Endothelial cell of umbilical vein (primary cell): Measurements from ENCODE around the gene TSPAN9. TPM values are rescaled to one million over a fixed set of nuclear protein-coding genes. Genes with fewer than 3 reads are reported as not detected.

Experiments used
- BruUV-seq: library from RNA; stranded (reverse); fragments of 400-500 nt; replicated peaks from 2 replicates; lab custom pipeline; 2021; lab: Mats Ljungman, UMichigan
- CTCF ChIA-PET: fragments of 300-600, 350-600 bp; sonication (Branson Sonifier 250); formaldehyde crosslinking; loops from one replicate; lab custom pipeline; 2021; ENCODE audit warnings: antibody characterized with exemption, inconsistent platforms; lab: Charles Lee
- POLR2A ChIA-PET: fragments of 300-600, 350-600 bp; sonication (Branson Sonifier 250); formaldehyde crosslinking; loops from one replicate; lab custom pipeline; 2021; ENCODE audit warnings: antibody characterized with exemption, inconsistent platforms; lab: Charles Lee
- DNase-seq: peaks from one replicate; pipeline ENCODE4 v3.0.0-alpha.2; 2011; ENCODE audit warnings: low read depth, low spot score
- FAIRE-seq: peaks from 2 replicates; lab custom pipeline; 2011; peaks lifted over from hg19 to GRCh38; lab: Jason Lieb, UNC
- H2AFZ ChIP-seq: 2 replicates; pipeline ENCODE4 v1.6.0; 2012; ENCODE audit warnings: low read depth, low read length, control low read depth, inconsistent platforms
- H3K27ac ChIP-seq: 2 replicates; pipeline ENCODE4 v1.5.1; 2011; ENCODE audit warnings: low read depth, mild to moderate bottlenecking, control low read depth, low read length, moderate library complexity; ENCODE audit not compliant: insufficient read depth
- H3K27me3 ChIP-seq, 2 experiments: 2 replicates each; pipeline versions ENCODE4 v1.6.0 to v1.6.1; 2011; ENCODE audit warnings: low read length in 2 of 2, mixed read lengths in 1 of 2; ENCODE audit not compliant: control insufficient read depth in 2 of 2, insufficient read depth in 2 of 2
- H3K36me3 ChIP-seq, 2 experiments: 2 replicates in 1 of 2; 3 replicates in 1 of 2; pipeline ENCODE4 v1.5.1; 2011; ENCODE audit warnings: low read length in 2 of 2, mild to moderate bottlenecking in 1 of 2, moderate library complexity in 1 of 2; ENCODE audit not compliant: control insufficient read depth in 2 of 2, insufficient read depth in 2 of 2; ENCODE audit errors: extremely low read depth in 1 of 2
- H3K4me1 ChIP-seq: 3 replicates; pipeline ENCODE4 v1.5.1; 2011; ENCODE audit warnings: mild to moderate bottlenecking, low read length; ENCODE audit not compliant: control insufficient read depth, insufficient read depth; ENCODE audit errors: extremely low read depth
- H3K4me2 ChIP-seq: 2 replicates; pipeline ENCODE4 v1.6.1; 2011; ENCODE audit warnings: low read length, control low read depth, mixed read lengths; ENCODE audit not compliant: insufficient read depth
- H3K4me3 ChIP-seq, 3 experiments: fragments of 200-600 bp in 1 of 3; sonication (generic), shearing (Covaris generic) in 1 of 3; replicated peaks in 1 of 3; 2 replicates each; pipeline ENCODE4 v1.5.1; 2011 to 2016; ENCODE audit warnings: control low read depth in 3 of 3, low read length in 3 of 3, mild to moderate bottlenecking in 2 of 3, inconsistent platforms in 1 of 3, low read depth in 1 of 3, moderate library complexity in 1 of 3; ENCODE audit not compliant: insufficient read depth in 1 of 3
- H3K79me2 ChIP-seq: 2 replicates; pipeline ENCODE4 v1.6.0; 2012; ENCODE audit warnings: low read length, inconsistent platforms; ENCODE audit not compliant: control insufficient read depth, insufficient read depth
- H3K9ac ChIP-seq: replicated peaks from 2 replicates; pipeline ENCODE3; 2011; ENCODE audit warnings: low read length, control low read depth; ENCODE audit not compliant: insufficient read depth; ENCODE audit errors: extremely low read depth
- H3K9me1 ChIP-seq: replicated peaks from 3 replicates; pipeline ENCODE4 v1.6.0; 2011; ENCODE audit warnings: mild to moderate bottlenecking, low read length; ENCODE audit not compliant: control insufficient read depth, insufficient read depth; ENCODE audit errors: extremely low read depth
- H3K9me3 ChIP-seq: replicated peaks from 2 replicates; pipeline ENCODE4 v1.5.1; 2012; ENCODE audit warnings: low read length, inconsistent platforms; ENCODE audit not compliant: control insufficient read depth, insufficient read depth
- H4K20me1 ChIP-seq: replicated peaks from 2 replicates; pipeline ENCODE3; 2011; ENCODE audit warnings: mild to moderate bottlenecking, low read length; ENCODE audit not compliant: control insufficient read depth, insufficient read depth; ENCODE audit errors: extremely low read depth
- EZH2 ChIP-seq: IDR thresholded peaks from 2 replicates; pipeline ENCODE4 v1.6.1; 2012; ENCODE audit warnings: borderline replicate concordance, low read depth, mild to moderate bottlenecking, moderate library complexity, low read length, inconsistent platforms; ENCODE audit not compliant: severe bottlenecking
- FOS ChIP-seq: IDR thresholded peaks from 2 replicates; pipeline ENCODE4 v1.6.1; 2011; ENCODE audit warnings: mild to moderate bottlenecking, low read length, moderate library complexity, borderline replicate concordance; ENCODE audit not compliant: insufficient read depth
- GATA2 ChIP-seq: IDR thresholded peaks from 2 replicates; pipeline ENCODE4 v1.7.0; 2011; ENCODE audit warnings: low read depth, mild to moderate bottlenecking, moderate library complexity, mixed read lengths, low read length; ENCODE audit not compliant: insufficient read length, insufficient read depth
- JUN ChIP-seq: IDR thresholded peaks from 2 replicates; pipeline ENCODE4 v1.6.1; 2011; ENCODE audit warnings: borderline replicate concordance, low read depth; ENCODE audit not compliant: insufficient read length, insufficient read depth
- MAX ChIP-seq: IDR thresholded peaks from 2 replicates; pipeline ENCODE4 v1.6.1; 2011; ENCODE audit not compliant: insufficient read depth, insufficient read length
- MYC ChIP-seq: IDR thresholded peaks from one replicate; pipeline ENCODE4 v1.6.1; 2011; ENCODE audit warnings: mild to moderate bottlenecking, low read depth, low read length
- POLR2A ChIP-seq: IDR thresholded peaks from 2 replicates; pipeline ENCODE4 v1.6.1; 2012; ENCODE audit warnings: low read depth, mild to moderate bottlenecking, control low read depth, low read length
- POLR2AphosphoS5 ChIP-seq: IDR thresholded peaks from 2 replicates; pipeline ENCODE4 v1.6.1; 2012; ENCODE audit warnings: low read depth, mild to moderate bottlenecking, control low read depth, low read length, moderate library complexity; ENCODE audit not compliant: insufficient read depth
- dilution Hi-C: fragments of 300-500 bp; cut with MboI; formaldehyde crosslinking; loops from one replicate; pipeline ENCODE4 v1.15.0; 2019; ENCODE audit warnings: low sequenced_read_pairs; ENCODE audit not compliant: extremely low pct_ligation_motif_present
- intact Hi-C: fragments of 100-400 bp; cut with micrococcal nuclease; formaldehyde crosslinking; loops from one replicate; pipeline ENCODE4 v1.10.0; 2022
- polyA plus RNA-seq, 4 experiments: library from polyadenylated mRNA; depleted of rRNA in 3 of 4; stranded (reverse) in 3 of 4; unstranded in 1 of 4; fragments of >200 nt; gene quantifications; 2 replicates each; pipeline versions ENCODE4 v1.2.1 to v1.2.3, GENCODE V29; 2011 to 2012; ENCODE audit warnings: missing spikeins in 1 of 4
- total RNA-seq: library from RNA; stranded (reverse); gene quantifications from 2 replicates; pipeline ENCODE4 v1.2.3, GENCODE V29; 2021
- TF ChIP-seq, protein P1 (sequence below), 2 donors: IDR thresholded peaks; 1 replicate in 1 of 2; 2 replicates in 1 of 2; pipeline ENCODE4 v1.5.1; 2011; ENCODE audit warnings: low read length in 2 of 2, mild to moderate bottlenecking in 2 of 2, moderate library complexity in 2 of 2, control low read depth in 1 of 2, inconsistent platforms in 1 of 2, low read depth in 1 of 2; ENCODE audit not compliant: insufficient read depth in 1 of 2; ENCODE audit errors: extremely low read depth in 1 of 2

TSPAN9 gene
- total and polyA plus RNA-seq, 2 donors (not counting 3 experiments of a cell fraction or from before 2014, with no cell fraction given): 43.3 to 66.8 TPM

DNA sequence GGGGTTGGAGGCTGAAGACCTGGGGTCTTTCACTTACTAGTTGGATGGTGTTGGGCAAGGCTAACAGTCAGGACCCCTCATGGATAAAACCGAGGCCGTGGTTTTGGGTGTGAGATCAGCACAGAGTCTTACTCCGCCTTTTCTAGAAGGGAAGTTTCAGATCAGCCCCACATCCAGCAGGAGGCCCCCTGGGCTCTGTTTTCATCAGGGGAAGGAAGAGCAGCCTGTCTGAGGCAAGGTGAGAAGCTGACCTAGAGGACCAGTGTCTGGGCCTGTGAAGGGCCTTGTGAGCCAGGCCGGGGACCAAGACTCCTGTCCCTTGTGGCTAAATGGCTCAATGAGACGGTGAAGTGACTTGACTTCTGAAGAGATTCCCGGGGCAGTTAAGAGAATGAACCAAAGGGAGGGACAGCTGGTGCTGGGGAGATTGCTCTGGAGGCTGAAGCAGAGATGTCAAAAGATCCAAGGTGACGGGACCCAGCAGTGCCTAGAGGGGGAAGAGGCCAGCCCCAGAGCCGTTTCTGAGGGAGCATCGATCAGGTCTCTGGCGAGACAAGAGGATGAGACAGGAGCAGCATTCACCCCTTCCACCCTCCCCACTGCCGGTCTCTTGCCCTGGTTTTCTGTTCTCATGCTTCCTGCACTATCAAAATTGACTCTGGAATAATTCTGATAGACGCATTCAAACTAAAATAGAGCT lies 40.1 kb upstream of the TSPAN9 start:
- intact Hi-C loops: loop anchor here (2.0 kb wide), 1 partner anchor 242 kb away; the partner anchor contains the start of gene FKBP4
- no peak for FAIRE-seq

More for the DNA sequence above, 40.1 kb upstream of the TSPAN9 start:
- no peak overlapping the region for H3K9ac ChIP-seq
- TF ChIP-seq EZH2: no peak
- no peak for TF ChIP-seq POLR2AphosphoS5
- no peak for TF ChIP-seq GATA2
- TF ChIP-seq, protein P1, sequence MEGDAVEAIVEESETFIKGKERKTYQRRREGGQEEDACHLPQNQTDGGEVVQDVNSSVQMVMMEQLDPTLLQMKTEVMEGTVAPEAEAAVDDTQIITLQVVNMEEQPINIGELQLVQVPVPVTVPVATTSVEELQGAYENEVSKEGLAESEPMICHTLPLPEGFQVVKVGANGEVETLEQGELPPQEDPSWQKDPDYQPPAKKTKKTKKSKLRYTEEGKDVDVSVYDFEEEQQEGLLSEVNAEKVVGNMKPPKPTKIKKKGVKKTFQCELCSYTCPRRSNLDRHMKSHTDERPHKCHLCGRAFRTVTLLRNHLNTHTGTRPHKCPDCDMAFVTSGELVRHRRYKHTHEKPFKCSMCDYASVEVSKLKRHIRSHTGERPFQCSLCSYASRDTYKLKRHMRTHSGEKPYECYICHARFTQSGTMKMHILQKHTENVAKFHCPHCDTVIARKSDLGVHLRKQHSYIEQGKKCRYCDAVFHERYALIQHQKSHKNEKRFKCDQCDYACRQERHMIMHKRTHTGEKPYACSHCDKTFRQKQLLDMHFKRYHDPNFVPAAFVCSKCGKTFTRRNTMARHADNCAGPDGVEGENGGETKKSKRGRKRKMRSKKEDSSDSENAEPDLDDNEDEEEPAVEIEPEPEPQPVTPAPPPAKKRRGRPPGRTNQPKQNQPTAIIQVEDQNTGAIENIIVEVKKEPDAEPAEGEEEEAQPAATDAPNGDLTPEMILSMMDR (IDR thresholded peaks at IDR 0.05; ENCODE audit: extremely low read depth in 1 of 2, insufficient read depth in 1 of 2, low read depth in 1 of 2, low read length in 2 of 2): no peak
- TF ChIP-seq MYC: no peak
- no peak for TF ChIP-seq POLR2A
- no peak for TF ChIP-seq FOS
- TF ChIP-seq MAX: no peak
- no peak for TF ChIP-seq JUN
- no peak overlapping the region for H2AFZ ChIP-seq
- peaks cover 0 to 12% of the 10 kb centered on the region in 2 experiments for H3K36me3 ChIP-seq
- H3K4me2 ChIP-seq: no peak overlapping the region
- ChIA-PET CTCF (interaction anchor here (0.7 to 1.5 kb wide), 2 partner anchors 152 to 192 kb away, joined by 3 to 6 read pairs; no protein-coding TSS in a partner anchor), POLR2A (no interaction called here)
- H3K4me3 ChIP-seq: no peak overlapping the region
- dilution Hi-C loops: no loop called here
- H4K20me1 ChIP-seq: no peaks in the 10 kb centered on the region
- H3K27me3 ChIP-seq: no peaks in the 10 kb centered on the region
- no peaks in the 10 kb centered on the region for H3K9me1 ChIP-seq
- DNase-seq: no peak
- peaks cover 20% of the 10 kb centered on the region for H3K4me1 ChIP-seq
- no peaks in the 10 kb centered on the region for H3K79me2 ChIP-seq
- no peak overlapping the region for H3K27ac ChIP-seq
- no TSS peak for BruUV-seq
- no peaks in the 10 kb centered on the region for H3K9me3 ChIP-seq
